Fibroblast of skin of right biceps (primary cell): ENCODE results near the gene SLFNL1.

Experiments
- DNase-seq: peaks from one replicate; pipeline ENCODE4 v3.0.0-alpha.2; 2013

Gene SLFNL1

DNA sequence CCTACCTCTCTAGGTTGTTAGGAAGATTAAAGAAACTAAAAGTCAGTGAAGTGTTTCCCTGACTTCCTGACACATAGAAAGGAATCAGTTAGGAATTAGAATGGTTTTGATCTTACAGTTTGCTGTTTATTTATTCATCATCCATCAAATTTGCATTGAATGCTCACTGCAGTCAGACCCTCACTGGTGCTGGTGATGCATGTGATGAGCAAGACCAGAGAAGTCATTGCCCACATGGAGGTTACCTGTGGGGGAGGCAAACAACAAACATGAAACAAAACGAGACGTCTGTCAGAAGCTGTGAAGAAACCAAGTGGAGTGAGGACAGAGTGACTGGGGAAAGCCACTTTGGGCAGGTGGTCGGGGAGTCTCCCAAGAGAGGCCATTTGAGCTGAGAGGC, 35.6 kb downstream of the SLFNL1 start:
- DNase-seq: no peak

DNA sequence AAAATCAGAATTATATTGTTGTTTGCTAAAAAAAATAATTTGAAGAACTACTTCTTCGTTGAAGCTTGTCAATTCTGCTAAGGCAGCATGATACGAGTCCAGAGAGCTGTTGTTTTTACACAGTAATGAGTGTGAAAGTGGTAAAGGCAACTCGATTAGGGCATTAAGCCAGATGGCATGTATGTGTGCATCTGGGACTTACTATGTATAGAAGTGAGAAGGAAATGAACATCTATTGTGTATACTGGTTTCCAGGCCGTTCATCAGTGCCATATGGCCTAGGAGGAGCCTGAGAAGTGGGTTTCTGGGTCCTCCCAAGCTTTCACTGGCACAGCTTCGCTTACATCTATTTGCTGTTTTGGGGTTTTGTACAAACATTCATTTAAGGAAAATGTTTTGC, 36.4 kb downstream of the SLFNL1 start:
- no peak for DNase-seq

DNA sequence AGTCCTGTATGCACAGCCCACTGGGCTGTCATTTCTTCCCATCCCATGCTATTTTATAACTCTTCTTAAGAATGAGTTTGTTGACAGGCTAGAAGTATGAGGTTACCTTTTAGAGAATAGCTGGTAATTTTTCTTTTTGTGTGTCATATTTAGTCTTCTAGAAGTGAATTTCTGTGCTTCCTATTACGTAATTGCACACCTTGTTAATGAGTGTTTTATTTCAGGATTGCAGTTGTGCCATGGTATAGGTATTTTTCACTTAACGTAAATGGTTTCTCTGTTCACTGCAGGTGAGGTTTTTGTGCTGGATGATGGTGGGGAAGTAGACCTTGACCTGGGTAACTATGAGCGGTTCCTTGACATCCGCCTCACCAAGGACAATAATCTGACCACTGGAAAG, 37.0 kb downstream of the SLFNL1 start:
- no peak for DNase-seq

DNA sequence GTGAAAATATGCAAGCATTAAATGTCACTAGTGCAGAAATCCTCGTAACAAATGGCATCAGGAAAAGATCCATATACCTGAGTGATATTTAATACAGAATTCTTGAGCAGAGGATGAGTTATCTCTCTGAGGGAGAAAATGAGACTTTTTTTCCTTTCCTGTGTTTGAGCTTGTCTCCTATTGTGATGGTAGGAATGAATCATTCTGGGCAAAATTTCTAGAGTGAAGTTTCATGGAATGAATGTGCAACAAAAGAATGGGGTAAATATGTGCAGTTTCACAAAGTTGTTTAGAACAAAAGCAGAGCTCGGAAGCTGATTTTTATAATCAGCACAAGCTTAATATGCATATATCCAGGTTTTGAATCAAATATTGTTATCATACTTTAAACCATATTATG, 37.5 kb downstream of the SLFNL1 start:
- peak; percentile 55 for DNase-seq

GRCh38 chr1:40983286-40983685, 38.2 kb downstream of the SLFNL1 start:
- no peak for DNase-seq

- DNase-seq: no peak
These were observed 38.8 kb downstream of the SLFNL1 start for GRCh38 chr1:40982721-40983120.

DNA sequence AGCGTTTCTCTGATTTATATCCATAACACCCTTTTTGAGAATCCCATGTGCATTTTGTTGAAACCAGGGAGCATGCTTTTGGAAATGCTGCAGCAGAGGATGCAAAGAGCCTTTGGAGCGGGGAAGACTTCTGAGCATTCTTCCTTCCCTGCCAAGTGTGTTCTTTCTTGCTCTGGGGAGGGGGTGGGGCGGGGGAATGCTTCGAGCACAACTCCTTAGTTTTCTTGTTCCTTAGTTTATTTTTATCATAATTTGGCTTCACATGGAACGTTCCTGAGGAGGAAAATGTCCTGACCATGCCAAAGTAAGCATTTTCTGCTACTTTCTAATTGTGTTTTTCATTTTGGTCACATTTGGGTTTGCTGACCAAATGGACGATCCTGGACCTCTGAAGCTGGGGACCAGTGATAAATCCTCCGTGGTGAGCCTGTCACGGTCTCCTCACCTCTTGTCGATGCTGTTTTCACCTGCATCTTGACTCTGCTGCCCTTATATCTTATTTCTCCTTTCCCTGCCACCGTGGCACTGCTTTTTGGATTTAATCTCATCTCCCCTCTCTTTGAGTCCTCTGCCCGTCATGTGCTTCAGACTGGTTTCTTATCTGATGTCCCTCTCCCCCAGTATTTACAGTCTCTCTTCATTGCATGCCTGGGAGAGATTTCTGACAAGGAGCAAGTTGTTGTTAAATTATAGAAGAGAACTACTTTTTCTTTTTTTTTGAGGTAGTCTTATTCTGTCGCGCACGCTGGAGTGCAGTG, 39.7 kb downstream of the SLFNL1 start:
- DNase-seq: peak; percentile 38

DNA sequence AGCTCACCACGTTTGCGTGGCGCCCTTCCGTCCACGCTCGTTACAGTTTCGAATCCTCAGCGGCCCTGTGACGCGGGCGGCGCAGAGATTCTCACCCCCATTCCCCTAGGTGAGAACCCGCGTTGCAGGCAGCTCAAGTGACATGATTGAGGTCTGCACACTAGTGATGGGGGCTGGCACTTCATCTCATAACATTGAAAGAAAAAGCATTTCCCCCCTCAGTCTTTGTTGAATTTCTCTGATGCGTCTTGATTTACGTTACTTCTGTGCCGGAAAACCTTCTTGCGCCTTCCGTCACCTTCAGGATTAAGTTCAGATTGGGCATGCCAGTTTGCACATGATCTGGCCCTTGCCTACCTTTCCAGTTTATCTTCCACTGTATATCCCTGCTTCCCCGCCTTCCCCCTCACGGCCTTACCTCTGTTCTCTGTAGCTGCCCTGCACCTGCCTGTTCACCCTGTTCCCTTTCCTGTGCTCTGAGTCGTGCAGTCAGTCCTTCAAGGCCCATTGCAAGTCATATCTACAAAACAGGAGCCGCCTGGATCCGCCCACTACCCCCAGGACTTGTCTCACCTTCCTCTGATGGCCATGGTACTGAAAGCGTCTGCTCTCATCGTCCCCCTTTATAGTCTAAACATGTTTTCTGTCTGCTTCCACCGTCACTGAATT, 40.9 kb downstream of the SLFNL1 start:
- peak; percentile 38 for DNase-seq

DNA sequence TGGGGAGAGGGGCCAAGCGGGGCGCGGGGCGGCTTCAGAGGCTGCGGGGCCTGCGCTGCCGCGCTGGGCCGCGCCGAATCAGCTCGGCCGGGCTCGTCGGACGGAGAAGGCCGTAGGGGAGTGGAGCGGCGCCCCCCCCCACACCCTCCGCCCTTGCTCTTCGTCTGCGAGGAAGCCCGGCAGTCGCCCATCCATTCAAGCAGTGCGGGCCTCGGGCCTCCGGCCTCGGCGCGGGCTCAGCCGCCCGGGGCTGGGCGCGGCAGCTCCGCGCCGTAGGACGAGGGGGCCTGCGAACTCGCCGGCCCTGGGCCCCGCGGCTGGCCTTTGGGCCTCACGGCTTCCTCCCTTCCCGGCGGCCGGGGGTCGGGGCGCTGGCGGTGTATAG, 41.5 kb downstream of the SLFNL1 start:
- DNase-seq: no peak

DNA sequence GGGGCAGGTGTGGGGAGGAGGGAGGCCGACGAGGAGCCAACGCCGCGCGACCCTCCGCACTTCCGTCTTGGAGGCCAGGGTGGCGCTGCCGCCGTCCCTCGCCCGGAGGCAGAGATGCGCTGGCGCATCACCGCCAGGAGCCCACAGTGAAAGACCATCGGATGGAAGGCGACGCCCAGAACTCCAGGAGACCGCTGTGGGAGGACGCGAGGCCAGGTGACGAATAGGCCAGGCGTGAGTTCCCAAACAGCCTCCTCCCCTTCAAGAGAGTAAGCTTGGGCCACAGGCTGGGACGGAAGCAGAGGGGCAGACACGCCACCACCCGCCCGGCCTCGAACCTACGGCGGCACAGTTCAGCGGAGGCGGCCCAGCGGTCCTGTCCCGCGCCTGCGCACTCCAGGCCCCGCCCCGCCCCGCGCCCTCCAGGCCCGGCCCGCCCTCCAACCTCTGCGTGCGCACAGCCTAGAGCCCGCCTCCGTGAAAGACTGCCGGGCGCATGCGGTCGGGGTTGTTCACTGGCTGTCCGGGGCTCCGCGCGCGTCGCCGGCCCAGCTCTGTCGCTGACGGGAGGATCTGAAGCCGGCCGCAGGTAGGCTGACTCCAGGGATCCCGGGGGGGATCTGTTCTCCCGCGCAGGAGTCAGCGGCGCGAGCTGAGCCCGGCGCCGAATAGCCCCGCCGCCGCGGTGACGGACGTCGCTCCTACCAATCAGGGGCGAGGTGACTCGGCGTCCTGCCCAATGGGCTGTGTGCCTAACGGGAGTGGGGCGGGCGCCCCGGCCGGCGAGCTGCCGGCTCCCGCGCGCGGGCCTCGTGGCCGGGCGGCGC, 42.1 kb downstream of the SLFNL1 start, which contains the start of gene CTPS1:
Gene CTPS1 (plus strand): TSS at position 456 of the 827 bp plus-strand sequence. CDS start 3,595 bp downstream, outside the sequence.
- peak; percentile 95 for DNase-seq

DNA sequence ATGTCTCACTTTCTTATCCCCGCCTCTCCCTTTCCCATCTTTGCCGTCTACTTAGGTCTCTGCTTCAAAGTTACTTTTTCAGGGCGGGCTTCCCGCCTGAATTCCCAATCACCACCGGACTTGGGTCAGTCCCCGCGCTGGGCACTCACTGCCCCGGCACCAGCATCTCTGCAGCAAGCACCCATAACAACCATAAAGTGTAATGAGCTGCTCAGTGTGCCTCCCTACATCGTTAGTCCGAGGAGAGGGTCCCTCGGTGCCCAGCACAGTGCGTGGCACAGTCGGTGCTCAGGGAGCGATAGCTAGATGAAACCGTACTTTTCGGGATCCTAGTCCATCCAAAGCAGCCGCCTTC, 42.7 kb downstream of the SLFNL1 start:
- no peak for DNase-seq

DNA sequence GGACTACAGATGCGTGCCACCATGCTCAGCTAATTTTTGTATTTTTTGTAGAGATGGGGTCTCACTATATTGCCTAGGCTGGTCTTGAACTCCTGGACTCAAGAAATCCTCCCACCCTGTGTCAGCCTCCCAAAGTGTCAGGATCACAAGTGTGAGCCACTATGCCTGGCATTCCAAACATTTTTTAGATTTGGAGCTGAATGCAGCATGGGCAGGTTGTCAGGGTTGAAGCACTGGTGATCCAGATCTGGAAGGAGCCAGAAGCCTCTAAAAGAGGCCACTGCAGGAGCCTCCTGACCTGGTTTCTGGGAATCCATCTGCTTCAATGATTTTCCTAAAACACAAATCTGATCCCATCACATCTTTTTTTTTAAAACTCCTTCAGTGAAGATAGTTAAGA, 43.8 kb downstream of the SLFNL1 start:
- peak; percentile 72 for DNase-seq

DNA sequence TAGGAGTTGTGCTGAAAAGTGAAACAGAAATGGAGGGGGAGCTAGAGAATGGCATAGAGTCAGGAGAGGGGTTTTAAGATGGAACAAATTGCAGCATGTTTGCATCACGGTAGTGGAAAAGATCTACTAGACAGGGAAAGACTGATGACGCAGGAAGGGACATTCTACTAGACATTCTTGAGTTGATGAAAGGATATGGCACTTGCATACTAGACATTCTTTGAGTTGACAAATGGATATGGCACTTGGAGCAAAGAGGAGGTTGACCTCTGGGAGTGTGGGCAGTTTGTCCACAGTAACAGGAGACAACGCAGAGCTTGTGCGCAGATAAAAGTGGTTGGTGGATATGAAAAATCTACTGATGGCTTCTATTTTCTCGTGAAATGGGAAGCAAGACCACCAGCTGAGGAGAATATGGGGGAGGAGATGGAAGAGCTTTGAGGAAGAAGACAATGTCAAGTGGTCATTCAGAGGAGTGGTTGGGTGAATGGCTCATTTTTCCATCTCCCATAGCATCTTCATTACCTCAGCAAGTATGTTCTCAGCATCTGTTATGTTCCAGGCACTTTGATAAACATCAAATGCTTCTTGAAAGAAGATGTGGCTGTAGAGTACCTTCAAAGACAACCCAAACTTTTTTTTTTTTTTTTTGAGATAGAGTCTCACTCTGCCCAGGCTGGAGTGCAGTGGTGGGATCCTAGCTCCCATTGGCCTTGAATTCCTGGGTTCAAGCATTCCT, 44.4 kb downstream of the SLFNL1 start:
- peak; percentile 91 for DNase-seq

GRCh38 chr1:40974945-40975344, 46.6 kb downstream of the SLFNL1 start:
- DNase-seq: no peak

- DNase-seq: peak; percentile 36
These were observed 47.6 kb downstream of the SLFNL1 start for GRCh38 chr1:40973912-40974311.

DNA sequence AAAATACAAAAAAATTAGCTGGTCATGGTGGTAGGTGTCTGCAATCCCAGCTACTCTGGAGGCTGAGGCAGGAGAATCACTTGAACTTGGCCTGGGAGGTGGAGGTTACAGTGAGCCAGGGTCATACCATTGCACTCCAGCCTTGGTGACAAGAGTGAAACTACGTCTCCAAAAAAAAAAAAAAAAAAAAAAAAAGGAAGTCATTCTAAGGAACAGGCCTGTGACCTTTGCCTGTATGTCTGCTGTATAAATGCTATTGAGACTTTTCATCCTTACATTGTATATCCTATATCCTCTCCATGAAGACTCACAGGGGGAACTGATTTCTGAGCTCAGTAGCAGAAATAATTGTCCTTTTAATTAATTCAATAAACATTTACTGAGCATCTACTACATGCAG, 49.6 kb downstream of the SLFNL1 start:
- no peak for DNase-seq

GRCh38 chr1:40969445-40969844, 52.1 kb downstream of the SLFNL1 start:
- no peak for DNase-seq

DNA sequence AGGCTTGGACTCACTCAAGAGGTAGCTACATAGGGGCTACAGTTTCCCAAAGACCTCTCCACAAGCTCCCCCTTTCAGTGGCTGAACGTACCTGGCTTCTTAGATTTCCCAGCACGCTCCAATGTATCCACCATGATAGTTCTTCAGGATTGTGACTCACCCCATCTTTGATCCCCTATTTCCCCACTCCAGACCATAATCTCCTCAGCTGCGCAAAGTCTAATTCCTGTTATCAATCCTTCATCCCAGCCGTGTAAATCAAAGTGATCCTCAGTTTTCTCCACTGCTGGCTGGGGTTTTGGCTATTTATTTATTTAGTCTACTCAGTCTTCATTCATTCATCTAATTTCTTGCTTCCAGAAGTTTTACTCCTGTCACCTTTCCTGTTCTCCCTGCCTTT, 55.1 kb downstream of the SLFNL1 start:
- DNase-seq: no peak
